ENCODE measurements around the gene CLCN7. TPM values are rescaled to one million over a fixed set of nuclear protein-coding genes. Genes with fewer than 3 reads are reported as not detected.

CLCN7 gene
- total and polyA plus RNA-seq, 9 of the 15 experiments (the other 6 are each of a cell fraction or from before 2014, with no cell fraction given), result 0.06 to 126 (median 18.7) TPM

DNA sequence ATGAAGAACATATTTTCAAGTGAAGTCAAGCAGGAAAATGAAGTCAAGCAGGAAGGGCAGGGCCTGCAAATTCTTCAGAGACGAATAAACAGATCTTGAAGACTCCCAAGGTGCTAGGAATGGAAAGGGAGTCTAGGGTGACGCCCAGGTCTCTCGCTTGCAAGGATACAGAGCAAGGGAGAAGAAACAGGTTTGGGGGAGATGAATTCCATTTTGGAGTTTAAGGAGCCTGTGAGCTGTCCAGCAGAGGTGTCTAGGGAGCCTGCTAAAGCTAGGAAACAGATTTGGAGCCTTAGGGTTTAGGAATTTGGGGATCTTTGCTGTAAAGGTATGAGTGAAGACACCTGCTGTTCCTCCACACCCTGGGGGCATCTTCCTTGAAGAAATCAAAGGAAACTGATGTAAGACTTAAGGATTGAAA is 58.3 kb downstream of the CLCN7 start:
- BruUV-seq (replicated peaks), result no TSS peak
- CTCF ChIA-PET (ENCODE audit: low intra/inter-chr PET ratio), result no interaction called here
- 61% methylated on average over 3 of the region's 3 CpGs for WGBS (ENCODE audit: insufficient coverage, low coverage, missing lambda C conversion rate)

More for the DNA sequence above, 58.3 kb downstream of the CLCN7 start:
- peak overlapping the region; percentile 44; the same call in 2 of the 3 replicates for H3K27ac ChIP-seq (ENCODE audit: extremely low read depth, low read depth, low read length)
- peaks cover 14 to 48% of the 10 kb centered on the region in 2 experiments; a peak in 4 of 5 replicates for H3K4me1 ChIP-seq (replicated peaks in 1 of 2; ENCODE audit: control insufficient read depth in 2 of 2, insufficient read depth in 2 of 2, low read length in 2 of 2)
- H3K79me2 ChIP-seq (ENCODE audit: control insufficient read depth, insufficient read depth, low read length), result peaks cover 42% of the 10 kb centered on the region
- intact Hi-C loops (cut with micrococcal nuclease), result no loop called here
- H3K4me3 ChIP-seq, result no peak overlapping the region
- DNase-seq (ENCODE audit: extremely low read depth in 1 of 4, low spot score in 3 of 4), result no peak
- peaks cover 20% of the 10 kb centered on the region; the same call in 1 of the 3 replicates for H3K36me3 ChIP-seq (ENCODE audit: control insufficient read depth, insufficient read depth, low read length)
- POLR2A ChIA-PET, result interaction anchor here (0.6 to 1.3 kb wide), 3 partner anchors 9 to 27 kb away, joined by 3 read pairs; no protein-coding TSS in a partner anchor
- H2AFZ ChIP-seq (ENCODE audit: low read depth, low read length), result no peak overlapping the region
- in situ Hi-C loops (cut with MboI), result no loop called here
- H3K9me1 ChIP-seq (ENCODE audit: control insufficient read depth, insufficient read depth, low read length), result no peaks in the 10 kb centered on the region
- H4K20me1 ChIP-seq (replicated peaks; ENCODE audit: control insufficient read depth, insufficient read depth, low read length), result no peaks in the 10 kb centered on the region
- TF ChIP-seq, protein P1, sequence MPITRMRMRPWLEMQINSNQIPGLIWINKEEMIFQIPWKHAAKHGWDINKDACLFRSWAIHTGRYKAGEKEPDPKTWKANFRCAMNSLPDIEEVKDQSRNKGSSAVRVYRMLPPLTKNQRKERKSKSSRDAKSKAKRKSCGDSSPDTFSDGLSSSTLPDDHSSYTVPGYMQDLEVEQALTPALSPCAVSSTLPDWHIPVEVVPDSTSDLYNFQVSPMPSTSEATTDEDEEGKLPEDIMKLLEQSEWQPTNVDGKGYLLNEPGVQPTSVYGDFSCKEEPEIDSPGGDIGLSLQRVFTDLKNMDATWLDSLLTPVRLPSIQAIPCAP (CRISPR knock-in tag; IDR thresholded peaks at IDR 0.05; ENCODE audit: borderline replicate concordance), result no peak
- TF ChIP-seq, protein P2, sequence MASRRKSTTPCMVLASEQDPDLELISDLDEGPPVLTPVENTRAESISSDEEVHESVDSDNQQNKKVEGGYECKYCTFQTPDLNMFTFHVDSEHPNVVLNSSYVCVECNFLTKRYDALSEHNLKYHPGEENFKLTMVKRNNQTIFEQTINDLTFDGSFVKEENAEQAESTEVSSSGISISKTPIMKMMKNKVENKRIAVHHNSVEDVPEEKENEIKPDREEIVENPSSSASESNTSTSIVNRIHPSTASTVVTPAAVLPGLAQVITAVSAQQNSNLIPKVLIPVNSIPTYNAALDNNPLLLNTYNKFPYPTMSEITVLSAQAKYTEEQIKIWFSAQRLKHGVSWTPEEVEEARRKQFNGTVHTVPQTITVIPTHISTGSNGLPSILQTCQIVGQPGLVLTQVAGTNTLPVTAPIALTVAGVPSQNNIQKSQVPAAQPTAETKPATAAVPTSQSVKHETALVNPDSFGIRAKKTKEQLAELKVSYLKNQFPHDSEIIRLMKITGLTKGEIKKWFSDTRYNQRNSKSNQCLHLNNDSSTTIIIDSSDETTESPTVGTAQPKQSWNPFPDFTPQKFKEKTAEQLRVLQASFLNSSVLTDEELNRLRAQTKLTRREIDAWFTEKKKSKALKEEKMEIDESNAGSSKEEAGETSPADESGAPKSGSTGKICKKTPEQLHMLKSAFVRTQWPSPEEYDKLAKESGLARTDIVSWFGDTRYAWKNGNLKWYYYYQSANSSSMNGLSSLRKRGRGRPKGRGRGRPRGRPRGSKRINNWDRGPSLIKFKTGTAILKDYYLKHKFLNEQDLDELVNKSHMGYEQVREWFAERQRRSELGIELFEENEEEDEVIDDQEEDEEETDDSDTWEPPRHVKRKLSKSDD (conservative IDR thresholded peaks at IDR 0.05; ENCODE audit: low read length), result no peak
- TF ChIP-seq REST (IDR thresholded peaks at IDR 0.05; ENCODE audit: borderline replicate concordance), result peak; percentile 13; the same call in 1 of the 2 replicates
- no peak for TF ChIP-seq REST (CRISPR knock-in tag; IDR thresholded peaks at IDR 0.05; ENCODE audit: low read depth)
- FAIRE-seq, result no peak
- H3K4me2 ChIP-seq (ENCODE audit: insufficient read depth, low read length), result no peak overlapping the region
- H3K27me3 ChIP-seq (ENCODE audit: control insufficient read depth in 2 of 2, insufficient read depth in 2 of 2, low read length in 2 of 2), result no peaks in the 10 kb centered on the region
- no peak for ATAC-seq
- H3K9me3 ChIP-seq (replicated peaks; ENCODE audit: control insufficient read depth, insufficient read depth, low read depth, low read length), result no peaks in the 10 kb centered on the region
- no peak overlapping the region; a peak in 1 of 4 replicates for H3K9ac ChIP-seq (ENCODE audit: insufficient read depth in 1 of 2, low read depth in 2 of 2, low read length in 2 of 2)

All from K562 (cell line).